ENCODE results near the gene SLC35A5.

DNA sequence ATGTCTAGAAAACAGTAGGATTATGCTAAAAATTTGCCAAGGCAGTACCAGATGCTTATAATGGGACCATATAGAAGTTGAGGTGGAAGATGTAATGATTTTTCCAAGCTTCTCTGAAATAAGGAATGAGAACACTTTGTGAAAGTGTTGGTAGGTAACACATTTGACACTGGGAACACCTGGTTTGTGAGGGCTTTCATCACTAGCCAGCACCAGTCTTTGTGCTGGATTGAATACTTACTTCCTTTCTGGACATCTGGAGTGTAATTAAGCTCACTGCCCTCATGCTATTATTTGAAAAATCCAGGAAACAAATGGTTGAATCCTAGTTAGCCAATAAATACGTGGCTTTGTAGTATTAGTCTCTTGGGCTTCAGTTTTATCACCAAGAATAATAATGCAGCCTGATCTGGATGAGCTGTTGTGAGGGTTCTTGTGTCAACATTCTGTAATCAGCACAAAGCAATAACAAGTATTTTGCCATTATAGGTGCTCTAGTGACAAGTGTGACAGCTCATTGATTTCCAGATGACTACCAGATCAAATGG is 66.1 kb downstream of the SLC35A5 start:
- TF ChIP-seq GATA2 (IDR thresholded peaks at IDR 0.05; ENCODE audit: low read depth, low read length) (no peak), GATA3 (IDR thresholded peaks at IDR 0.05; ENCODE audit: low read depth, low read length) (no peak)

All from SH-SY5Y (cell line).